Astrocyte of the spinal cord (primary cell): Measurements from ENCODE around the gene LMAN2.

ENCODE experiments used
- DNase-seq: peaks from one replicate; pipeline ENCODE4 v3.0.0; 2011; ENCODE audit warnings: low read depth, low spot score
- H3K4me3 ChIP-seq: 2 replicates; pipeline ENCODE4 v1.5.1; 2011; ENCODE audit warnings: low read depth, mild to moderate bottlenecking, low read length, moderate library complexity
- CTCF ChIP-seq: IDR thresholded peaks from 2 replicates; pipeline ENCODE4 v1.5.1; 2012; ENCODE audit warnings: low read depth, mild to moderate bottlenecking, low read length, inconsistent platforms
- in situ Hi-C: cut with HindIII; loops from 2 replicates; pipeline ENCODE4 v1.10.0; 2017; ENCODE audit warnings: low sequenced_read_pairs

The LMAN2 gene

GRCh38 chr5:177317959-177318377, 33.5 kb downstream of the LMAN2 start:
- TF ChIP-seq CTCF = peak; percentile 90
- in situ Hi-C loops = no loop called here
- no peak overlapping the region for H3K4me3 ChIP-seq
- peak; percentile 80 for DNase-seq

- no peak overlapping the region for H3K4me3 ChIP-seq
- no peak for TF ChIP-seq CTCF
- no peak for DNase-seq
- in situ Hi-C loops = no loop called here
Measured at GRCh38 chr5:177316005-177316404, 35.5 kb downstream of the LMAN2 start.

- in situ Hi-C loops = no loop called here
- DNase-seq = no peak
- no peak for TF ChIP-seq CTCF
- no peak overlapping the region for H3K4me3 ChIP-seq
Measured at GRCh38 chr5:177315411-177315810, 36.1 kb downstream of the LMAN2 start.

GRCh38 chr5:177314376-177315342, 36.8 kb downstream of the LMAN2 start:
- no peak overlapping the region for H3K4me3 ChIP-seq
- in situ Hi-C loops = no loop called here
- no peak for TF ChIP-seq CTCF
- DNase-seq = no peak

- in situ Hi-C loops = no loop called here
- DNase-seq = no peak
- TF ChIP-seq CTCF = no peak
- H3K4me3 ChIP-seq = no peak overlapping the region
Measured at GRCh38 chr5:177313561-177314259, 37.8 kb downstream of the LMAN2 start.

- peak; percentile 20 for DNase-seq
- no peak for TF ChIP-seq CTCF
- H3K4me3 ChIP-seq = peak overlapping the region; percentile 32
- in situ Hi-C loops = no loop called here
Measured at GRCh38 chr5:177312649-177313181, 38.8 kb downstream of the LMAN2 start.
